GM12801 (cell line): ENCODE results near the gene ZNF606.

Experiments
- TF ChIP-seq, protein P1 (sequence below): IDR thresholded peaks from one replicate; pipeline ENCODE4 v1.5.1; 2011; ENCODE audit warnings: control low read depth; ENCODE audit not compliant: insufficient read length; ENCODE audit errors: extremely low read depth

ZNF606 gene

DNA sequence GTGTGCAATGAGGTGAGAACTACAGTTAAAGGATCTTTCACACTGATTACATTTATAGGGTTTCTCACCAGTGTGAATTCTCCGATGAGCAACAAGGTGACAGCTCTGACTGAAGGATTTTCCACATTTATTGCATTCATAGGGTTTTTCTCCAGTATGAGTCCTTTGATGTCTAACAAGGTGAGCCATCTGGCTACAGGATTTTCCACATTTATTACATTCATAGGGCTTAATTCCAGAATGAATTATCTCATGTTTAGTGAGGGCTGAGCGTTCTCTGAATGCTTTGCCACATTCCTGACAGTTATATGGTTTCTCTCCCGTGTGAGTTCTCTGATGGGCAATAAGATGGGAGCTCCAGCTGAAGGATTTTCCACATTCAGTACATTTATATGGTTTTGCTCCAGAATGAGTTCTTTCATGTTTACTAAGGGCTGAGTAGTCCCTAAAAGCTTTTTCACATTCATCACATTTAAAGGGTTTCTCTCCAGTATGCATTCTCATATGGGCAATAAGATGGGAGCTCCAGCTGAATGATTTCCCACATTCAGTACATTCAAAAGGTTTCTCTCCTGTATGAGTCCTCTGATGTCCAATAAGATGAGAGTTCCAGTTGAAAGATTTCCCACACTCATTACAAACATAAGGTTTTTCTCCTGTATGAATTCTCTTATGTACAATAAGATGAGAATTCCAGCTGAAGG, 23.9 kb downstream of the ZNF606 start:
- TF ChIP-seq, protein P1, sequence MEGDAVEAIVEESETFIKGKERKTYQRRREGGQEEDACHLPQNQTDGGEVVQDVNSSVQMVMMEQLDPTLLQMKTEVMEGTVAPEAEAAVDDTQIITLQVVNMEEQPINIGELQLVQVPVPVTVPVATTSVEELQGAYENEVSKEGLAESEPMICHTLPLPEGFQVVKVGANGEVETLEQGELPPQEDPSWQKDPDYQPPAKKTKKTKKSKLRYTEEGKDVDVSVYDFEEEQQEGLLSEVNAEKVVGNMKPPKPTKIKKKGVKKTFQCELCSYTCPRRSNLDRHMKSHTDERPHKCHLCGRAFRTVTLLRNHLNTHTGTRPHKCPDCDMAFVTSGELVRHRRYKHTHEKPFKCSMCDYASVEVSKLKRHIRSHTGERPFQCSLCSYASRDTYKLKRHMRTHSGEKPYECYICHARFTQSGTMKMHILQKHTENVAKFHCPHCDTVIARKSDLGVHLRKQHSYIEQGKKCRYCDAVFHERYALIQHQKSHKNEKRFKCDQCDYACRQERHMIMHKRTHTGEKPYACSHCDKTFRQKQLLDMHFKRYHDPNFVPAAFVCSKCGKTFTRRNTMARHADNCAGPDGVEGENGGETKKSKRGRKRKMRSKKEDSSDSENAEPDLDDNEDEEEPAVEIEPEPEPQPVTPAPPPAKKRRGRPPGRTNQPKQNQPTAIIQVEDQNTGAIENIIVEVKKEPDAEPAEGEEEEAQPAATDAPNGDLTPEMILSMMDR, result no peak

DNA sequence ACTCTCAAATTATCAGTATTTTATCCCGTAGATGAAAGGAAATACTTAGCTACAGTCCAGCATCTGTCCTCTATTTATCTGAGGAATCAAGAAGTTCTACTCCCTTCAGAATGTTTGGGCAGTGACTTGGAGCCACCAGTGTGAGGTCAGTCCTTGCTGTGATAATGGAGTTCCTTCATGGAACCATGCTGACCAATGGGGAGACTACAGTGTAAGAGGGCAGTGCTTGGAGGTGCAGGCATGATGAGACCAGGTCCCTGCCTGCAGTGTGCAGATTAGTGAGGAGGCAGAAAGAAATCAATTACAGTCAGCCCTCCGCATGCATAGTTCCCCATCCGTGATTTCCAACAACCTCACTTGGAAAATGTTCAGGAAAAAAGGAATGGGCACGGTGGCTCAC, 28.2 kb downstream of the ZNF606 start, which contains the start of gene C19orf18:
C19orf18 (minus strand) TSS at position 101 of the 400 bp plus-strand sequence. CDS start 102 bp downstream, outside the sequence.
- TF ChIP-seq, protein P1, result no peak

DNA sequence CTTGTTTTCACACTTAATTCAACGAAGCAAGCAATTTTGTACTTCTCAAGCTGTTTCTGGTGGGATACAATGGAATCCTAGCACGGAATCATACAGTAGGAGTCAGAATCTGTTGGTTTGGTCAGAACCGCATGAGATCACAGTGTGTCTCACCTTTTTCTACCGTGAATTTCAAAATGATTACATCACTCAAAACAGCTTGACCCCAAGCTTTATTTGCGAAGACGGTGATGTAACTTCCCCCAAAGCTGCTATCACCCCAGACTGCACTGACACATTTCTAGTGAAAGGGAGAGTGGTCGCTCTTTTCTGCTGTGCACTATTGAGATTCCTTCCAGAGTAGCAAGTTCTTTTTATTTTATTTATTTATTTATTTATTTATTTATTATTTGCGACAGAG, 37.9 kb downstream of the ZNF606 start:
- TF ChIP-seq, protein P1, result no peak

DNA sequence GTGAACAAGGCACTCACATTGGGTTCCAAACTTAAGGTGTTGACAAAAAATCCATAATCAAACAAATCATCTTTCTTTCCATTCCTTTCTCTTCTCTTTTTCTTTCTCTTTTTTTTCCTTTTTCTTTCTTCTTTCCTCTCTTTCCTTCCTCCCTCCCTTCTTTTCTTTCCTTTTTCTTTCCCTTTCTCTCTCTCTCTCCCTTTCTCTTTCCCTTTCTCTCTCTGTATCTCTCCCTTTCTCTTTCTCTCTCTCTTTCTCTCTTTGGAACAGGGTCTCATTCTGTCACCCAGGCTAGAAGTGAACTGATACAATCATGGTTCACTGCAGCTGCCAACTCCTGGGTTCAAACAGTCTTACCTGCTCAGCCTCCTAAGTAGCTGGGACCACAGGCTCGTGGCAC, 40.8 kb downstream of the ZNF606 start:
- TF ChIP-seq, protein P1, result no peak

DNA sequence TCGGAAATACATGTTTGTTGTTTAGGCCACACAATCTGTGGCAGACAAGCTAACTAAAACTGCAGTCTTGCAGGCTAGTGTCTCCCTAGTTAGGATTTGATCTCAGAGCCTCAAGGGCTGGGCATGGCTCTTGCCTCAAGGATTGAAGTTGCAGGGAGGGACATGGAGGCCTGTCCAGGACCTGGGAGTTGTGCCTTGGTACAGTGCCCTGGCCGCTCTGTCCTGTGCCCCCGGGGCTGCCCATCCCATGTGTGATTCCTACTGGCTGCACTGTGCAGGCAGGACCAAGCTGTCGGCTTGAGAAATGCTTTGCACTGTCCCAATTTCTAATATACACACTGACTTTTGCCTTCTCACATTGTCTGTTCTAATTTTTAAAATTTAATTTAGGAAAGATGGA, 47.6 kb downstream of the ZNF606 start:
- TF ChIP-seq, protein P1, result no peak

DNA sequence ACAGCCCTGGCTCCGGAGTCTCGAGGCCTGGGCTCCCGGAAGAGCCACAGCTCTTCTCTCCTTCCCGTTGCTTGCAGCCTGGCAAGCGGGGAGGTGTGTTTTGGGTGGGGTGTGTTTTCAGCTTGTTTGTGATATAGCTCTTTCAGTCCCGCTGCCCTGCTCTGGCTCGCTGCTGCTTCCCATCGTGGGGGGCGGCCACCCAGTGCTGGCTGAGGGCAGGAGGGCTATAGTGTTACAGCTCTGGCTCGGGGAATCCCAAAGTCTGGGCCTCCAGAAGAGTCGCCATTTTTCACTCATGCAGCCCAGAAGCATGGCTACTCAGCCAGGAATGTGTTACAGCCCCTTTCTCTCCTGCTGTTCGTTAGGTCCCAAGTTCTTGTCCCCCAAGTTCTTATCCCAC, 52.9 kb downstream of the ZNF606 start:
- TF ChIP-seq, protein P1, result no peak

DNA sequence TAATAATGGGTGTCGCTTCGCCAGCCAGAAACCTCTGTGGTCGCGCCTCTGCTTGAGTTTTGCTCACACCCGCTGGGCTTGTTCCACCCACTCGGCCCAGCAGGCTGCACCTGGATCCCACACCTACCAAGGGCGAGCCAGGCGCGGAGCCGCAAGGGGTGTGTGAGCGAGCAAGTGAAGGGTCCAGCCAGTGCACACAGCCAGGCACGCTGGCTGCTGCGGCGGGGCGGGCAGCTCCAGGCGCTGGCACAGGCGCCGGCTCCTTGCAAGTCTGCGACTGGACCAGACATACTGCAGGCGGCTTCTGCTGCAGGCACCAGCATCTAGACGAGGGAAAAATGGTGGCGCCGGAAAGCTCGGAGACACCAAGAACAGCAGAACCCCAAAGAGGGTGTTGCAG, 53.3 kb downstream of the ZNF606 start:
- TF ChIP-seq, protein P1, result no peak
